Measurements from ENCODE around the gene PATL2.

GRCh38 chr15:44712346-44713005 lies 1.4 kb upstream of the PATL2 start:
- TF ChIP-seq EZH2 (IDR thresholded peaks at IDR 0.05; ENCODE audit: borderline replicate concordance, low read depth, low read length, severe bottlenecking), result no peak
- TF ChIP-seq, protein P1, sequence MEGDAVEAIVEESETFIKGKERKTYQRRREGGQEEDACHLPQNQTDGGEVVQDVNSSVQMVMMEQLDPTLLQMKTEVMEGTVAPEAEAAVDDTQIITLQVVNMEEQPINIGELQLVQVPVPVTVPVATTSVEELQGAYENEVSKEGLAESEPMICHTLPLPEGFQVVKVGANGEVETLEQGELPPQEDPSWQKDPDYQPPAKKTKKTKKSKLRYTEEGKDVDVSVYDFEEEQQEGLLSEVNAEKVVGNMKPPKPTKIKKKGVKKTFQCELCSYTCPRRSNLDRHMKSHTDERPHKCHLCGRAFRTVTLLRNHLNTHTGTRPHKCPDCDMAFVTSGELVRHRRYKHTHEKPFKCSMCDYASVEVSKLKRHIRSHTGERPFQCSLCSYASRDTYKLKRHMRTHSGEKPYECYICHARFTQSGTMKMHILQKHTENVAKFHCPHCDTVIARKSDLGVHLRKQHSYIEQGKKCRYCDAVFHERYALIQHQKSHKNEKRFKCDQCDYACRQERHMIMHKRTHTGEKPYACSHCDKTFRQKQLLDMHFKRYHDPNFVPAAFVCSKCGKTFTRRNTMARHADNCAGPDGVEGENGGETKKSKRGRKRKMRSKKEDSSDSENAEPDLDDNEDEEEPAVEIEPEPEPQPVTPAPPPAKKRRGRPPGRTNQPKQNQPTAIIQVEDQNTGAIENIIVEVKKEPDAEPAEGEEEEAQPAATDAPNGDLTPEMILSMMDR (IDR thresholded peaks at IDR 0.05; ENCODE audit: extremely low read depth in 1 of 2, insufficient read depth in 1 of 2, low read depth in 1 of 2, low read length in 2 of 2), result no peak
